Muscle of back (tissue), 13 donors: ENCODE measurements around the gene AP4B1. TPM values are rescaled to one million over a fixed set of nuclear protein-coding genes. Genes with fewer than 3 reads are reported as not detected.
"Not testable (repeated sequence)": the region's sequence is repeated elsewhere in the genome, so short reads cannot be mapped to it uniquely, and the experiment has no call there.

Experiments used
- DNase-seq, 3 donors: peaks; one replicate each; pipeline versions ENCODE4 v3.0.0 to v3.0.0-alpha.2; 2013
- long read RNA-seq, 9 donors: transcript quantifications; one replicate each; lab custom pipeline, GENCODE V29; 2026
- polyA plus RNA-seq, 10 donors: library from polyadenylated mRNA; unstranded; fragments of 120-200 nt; gene quantifications; one replicate each; pipeline ENCODE4 v1.2.1, GENCODE V29; 2013; ENCODE audit not compliant: insufficient read length in 10 of 10

The AP4B1 gene
- 10 to 100 TPM; 16.9 to 46.5 (median 23.1) TPM for polyA plus RNA-seq
- long read RNA-seq, donor 1, partial matches to known transcripts: 11 of 12 reads
- long read RNA-seq, donor 1, other reads (novel, unspliced or antisense): 0 of 12 reads
- long read RNA-seq, donor 2, partial matches to known transcripts: 0 of 1 reads
- long read RNA-seq, donor 2, other reads (novel, unspliced or antisense): 0 of 1 reads
- long read RNA-seq, donor 3: 0 reads
- long read RNA-seq, donor 4, partial matches to known transcripts: 0 of 3 reads
- long read RNA-seq, donor 4, other reads (novel, unspliced or antisense): 0 of 3 reads
- long read RNA-seq, donor 5: 0 reads
- long read RNA-seq, donor 6, partial matches to known transcripts: 7 of 11 reads
- long read RNA-seq, donor 6, other reads (novel, unspliced or antisense): 0 of 11 reads
- long read RNA-seq, donor 7, partial matches to known transcripts: 6 of 10 reads
- long read RNA-seq, donor 7, other reads (novel, unspliced or antisense): 0 of 10 reads
- long read RNA-seq, donor 8, partial matches to known transcripts: 0 of 2 reads
- long read RNA-seq, donor 8, other reads (novel, unspliced or antisense): 0 of 2 reads
- long read RNA-seq, donor 9: 0 reads

GRCh38 chr1:113904674-113905434 is at the start of gene AP4B1, which contains the start of gene DCLRE1B:
TSS of gene AP4B1 (minus strand) at chr1:113904799. CDS start at chr1:113904717, 82 bp downstream.
TSS of gene DCLRE1B (plus strand) at chr1:113905326. CDS start at chr1:113905587, 261 bp downstream.
- peak; percentile 100 for DNase-seq

- DNase-seq: no peak
Observed at GRCh38 chr1:113951719-113952118, 47.1 kb upstream of the AP4B1 start.

- DNase-seq: no peak
Observed at GRCh38 chr1:113950908-113951307, 46.3 kb upstream of the AP4B1 start.

- no peak for DNase-seq
Observed at GRCh38 chr1:113949007-113949406, 44.4 kb upstream of the AP4B1 start.

GRCh38 chr1:113948151-113948550 is 43.6 kb upstream of the AP4B1 start:
- DNase-seq: not testable (repeated sequence)

- no peak for DNase-seq
Observed at GRCh38 chr1:113947388-113948107, 42.9 kb upstream of the AP4B1 start.

GRCh38 chr1:113946678-113947387 is 42.2 kb upstream of the AP4B1 start:
- no peak for DNase-seq

- no peak for DNase-seq
Observed at GRCh38 chr1:113946112-113946511, 41.5 kb upstream of the AP4B1 start.

GRCh38 chr1:113945329-113945728 is 40.7 kb upstream of the AP4B1 start:
- DNase-seq: no peak

GRCh38 chr1:113943028-113943811 is 38.6 kb upstream of the AP4B1 start:
- DNase-seq: no peak

GRCh38 chr1:113942527-113942926 is 37.9 kb upstream of the AP4B1 start:
- DNase-seq: no peak

- DNase-seq: no peak
Observed at GRCh38 chr1:113941245-113941559, 36.6 kb upstream of the AP4B1 start.

GRCh38 chr1:113940365-113941244 is 36.0 kb upstream of the AP4B1 start:
- DNase-seq: no peak

GRCh38 chr1:113938192-113938591 is 33.6 kb upstream of the AP4B1 start:
- DNase-seq: no peak

GRCh38 chr1:113937146-113937545 is 32.5 kb upstream of the AP4B1 start:
- DNase-seq: no peak

- no peak for DNase-seq
Observed at GRCh38 chr1:113935970-113936369, 31.4 kb upstream of the AP4B1 start.

GRCh38 chr1:113935176-113935575 is 30.6 kb upstream of the AP4B1 start:
- no peak for DNase-seq

GRCh38 chr1:113934511-113935055 is 30.0 kb upstream of the AP4B1 start:
- DNase-seq: no peak

GRCh38 chr1:113934006-113934405 is 29.4 kb upstream of the AP4B1 start:
- DNase-seq: no peak
